IPS-20b (cell line): ENCODE data around the gene LMF2.
"Not testable (repeated sequence)": the region's sequence is repeated elsewhere in the genome, so short reads cannot be mapped to it uniquely, and the experiment has no call there.

Experiments
- H3K27ac ChIP-seq: one replicate; pipeline ENCODE4 v1.5.1; 2013; ENCODE audit warnings: low read length
- H3K27me3 ChIP-seq: 2 replicates; pipeline ENCODE4 v1.6.1; 2013; ENCODE audit warnings: mild to moderate bottlenecking, low read length, inconsistent platforms; ENCODE audit not compliant: insufficient read depth
- H3K36me3 ChIP-seq: 2 replicates; pipeline ENCODE4 v1.6.1; 2013; ENCODE audit warnings: low read depth, mild to moderate bottlenecking, inconsistent platforms, low read length, moderate library complexity; ENCODE audit not compliant: insufficient read depth
- H3K4me1 ChIP-seq: 2 replicates; pipeline ENCODE4 v1.6.1; 2013; ENCODE audit warnings: mild to moderate bottlenecking, control low read depth, inconsistent platforms, low read length, moderate library complexity; ENCODE audit not compliant: insufficient read depth
- H3K4me3 ChIP-seq: 2 replicates; pipeline ENCODE4 v1.5.1; 2013; ENCODE audit warnings: mild to moderate bottlenecking, low read length, inconsistent platforms
- H3K9ac ChIP-seq: 2 replicates; pipeline ENCODE4 v1.6.1; 2013; ENCODE audit warnings: low read depth, mild to moderate bottlenecking, inconsistent platforms, low read length, moderate library complexity
- H3K9me3 ChIP-seq: 2 replicates; pipeline ENCODE4 v1.6.1; 2013; ENCODE audit warnings: mild to moderate bottlenecking, low read depth, low read length, inconsistent platforms; ENCODE audit not compliant: insufficient read depth

LMF2 gene

DNA sequence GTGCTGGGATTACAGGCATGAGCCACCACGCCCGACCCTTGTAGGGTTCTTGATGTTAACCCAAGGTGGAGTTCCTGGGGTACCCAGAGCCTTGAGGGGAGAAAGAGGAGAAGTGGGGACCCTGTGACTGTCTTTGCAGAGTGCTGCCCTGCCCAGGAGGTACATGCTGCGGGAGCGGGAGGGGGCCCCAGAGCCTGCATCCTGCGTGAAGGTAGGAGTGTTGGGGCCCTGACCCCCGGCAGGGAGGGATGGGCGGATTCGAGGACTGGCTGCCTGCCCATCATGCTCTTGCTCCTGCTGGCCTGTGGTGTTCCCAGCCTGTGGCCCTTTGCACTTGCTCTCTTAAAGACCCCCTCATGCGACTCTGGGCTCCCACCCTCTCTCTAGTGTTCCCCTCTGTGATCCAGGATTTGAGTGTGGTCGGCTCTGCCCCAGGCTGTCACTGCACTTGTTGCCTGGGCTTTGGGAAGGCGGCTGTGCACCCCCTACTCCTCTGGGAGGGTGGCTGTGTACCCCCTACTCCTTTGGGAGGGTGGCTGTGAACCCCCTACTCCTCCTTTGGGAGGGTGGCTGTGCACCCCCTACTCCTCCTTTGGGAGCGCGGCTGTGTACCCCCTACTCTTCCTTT, 13.4 kb upstream of the LMF2 start:
- no peaks in the 10 kb centered on the region for H3K9me3 ChIP-seq
- no peak overlapping the region for H3K27ac ChIP-seq
- no peak overlapping the region for H3K9ac ChIP-seq
- H3K4me3 ChIP-seq, result no peak overlapping the region
- H3K27me3 ChIP-seq, result no peaks in the 10 kb centered on the region
- H3K4me1 ChIP-seq, result no peaks in the 10 kb centered on the region
- peaks cover 73% of the 10 kb centered on the region for H3K36me3 ChIP-seq

GRCh38 chr22:50520184-50520583, 12.7 kb upstream of the LMF2 start:
- H3K9me3 ChIP-seq, H3K4me1 ChIP-seq, H3K27ac ChIP-seq, H3K4me3 ChIP-seq, H3K27me3 ChIP-seq, H3K9ac ChIP-seq: not testable (repeated sequence)
- H3K36me3 ChIP-seq, result peaks cover 73% of the 10 kb centered on the region

DNA sequence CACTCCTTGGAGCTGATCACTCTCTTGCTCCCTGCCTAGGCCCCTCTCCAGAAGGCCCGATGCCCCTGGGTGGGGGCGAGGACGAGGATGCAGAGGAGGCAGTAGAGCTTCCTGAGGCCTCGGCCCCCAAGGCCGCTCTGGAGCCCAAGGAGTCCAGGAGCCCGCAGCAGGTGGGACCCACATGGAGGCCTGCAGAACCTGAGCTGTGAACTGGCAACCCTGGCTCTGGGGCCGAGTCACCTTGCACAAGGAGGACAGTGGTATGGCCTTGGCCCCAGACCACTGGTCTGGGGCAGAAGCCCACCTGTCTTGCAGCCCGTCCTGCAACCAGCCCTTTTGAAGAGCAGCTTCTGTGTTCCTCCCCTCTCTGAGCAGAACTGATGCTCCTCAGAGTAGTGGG, 11.6 kb upstream of the LMF2 start:
- Histone ChIP-seq H3K27ac (no peak overlapping the region), H3K4me1 (no peaks in the 10 kb centered on the region), H3K9me3 (no peaks in the 10 kb centered on the region), H3K36me3 (peaks cover 70% of the 10 kb centered on the region), H3K9ac (no peak overlapping the region), H3K4me3 (no peak overlapping the region), H3K27me3 (no peaks in the 10 kb centered on the region)

DNA sequence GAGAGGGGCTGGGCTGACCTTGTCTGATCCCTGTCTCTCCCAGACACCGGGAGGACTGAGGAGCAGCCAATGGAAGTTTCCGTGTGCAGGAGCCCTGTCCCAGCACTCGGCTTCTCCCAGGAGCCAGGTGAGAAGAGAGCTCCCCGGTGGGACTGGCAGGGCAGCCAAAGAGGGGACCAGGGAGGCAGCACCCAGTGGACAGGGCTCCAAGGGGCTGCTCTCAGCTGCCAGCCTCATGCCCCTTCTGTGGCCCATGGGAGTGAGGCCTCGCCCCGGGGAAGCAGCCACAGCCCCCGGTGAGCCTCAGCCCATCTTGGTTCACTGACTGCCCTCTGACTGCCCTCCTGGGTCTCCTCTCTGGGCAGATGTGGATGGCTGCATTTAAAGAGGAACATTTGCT, 11.1 kb upstream of the LMF2 start:
- Histone ChIP-seq H3K36me3 (peaks cover 64% of the 10 kb centered on the region), H3K4me3 (no peak overlapping the region), H3K27ac (no peak overlapping the region), H3K9ac (no peak overlapping the region), H3K27me3 (no peaks in the 10 kb centered on the region), H3K9me3 (no peaks in the 10 kb centered on the region), H3K4me1 (no peaks in the 10 kb centered on the region)

DNA sequence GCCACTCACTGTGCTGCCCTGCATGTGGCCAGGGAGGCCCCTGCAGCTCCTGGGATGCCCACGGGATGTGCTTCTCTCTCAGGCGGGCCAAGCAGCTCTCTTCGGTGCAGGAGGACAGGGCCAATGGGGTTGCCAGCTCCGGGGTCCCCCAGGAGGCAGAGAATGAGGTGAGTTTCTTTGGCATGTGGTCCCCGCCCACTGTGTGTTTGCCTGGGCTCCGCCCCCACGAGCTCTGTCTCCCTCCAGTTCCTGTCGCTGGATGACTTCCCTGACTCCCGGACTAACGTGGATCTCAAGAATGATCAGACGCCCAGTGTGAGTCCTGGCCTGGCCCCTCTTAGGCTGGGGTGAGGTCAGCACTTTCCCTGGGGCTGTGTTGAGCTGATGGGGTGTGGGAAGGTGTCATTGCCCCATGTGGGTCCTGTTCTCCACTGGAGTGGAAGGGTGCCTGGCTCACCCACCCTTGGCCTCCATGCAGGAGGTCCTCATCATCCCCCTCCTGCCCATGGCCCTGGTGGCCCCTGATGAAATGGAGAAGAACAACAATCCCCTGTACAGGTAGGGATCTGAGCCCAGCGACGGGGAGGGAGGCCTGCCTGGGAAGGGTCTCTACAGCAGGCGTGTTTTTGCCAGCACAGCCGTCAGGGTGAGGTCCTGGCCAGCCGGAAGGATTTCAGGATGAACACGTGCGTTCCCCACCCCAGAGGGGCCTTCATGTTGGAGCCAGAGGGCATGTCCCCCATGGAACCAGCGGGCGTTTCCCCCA, 10.2 kb upstream of the LMF2 start:
- no peak overlapping the region for H3K27ac ChIP-seq
- peaks cover 55% of the 10 kb centered on the region for H3K36me3 ChIP-seq
- H3K4me1 ChIP-seq, result no peaks in the 10 kb centered on the region
- H3K9me3 ChIP-seq, result no peaks in the 10 kb centered on the region
- no peak overlapping the region for H3K4me3 ChIP-seq
- no peak overlapping the region for H3K9ac ChIP-seq
- no peaks in the 10 kb centered on the region for H3K27me3 ChIP-seq

DNA sequence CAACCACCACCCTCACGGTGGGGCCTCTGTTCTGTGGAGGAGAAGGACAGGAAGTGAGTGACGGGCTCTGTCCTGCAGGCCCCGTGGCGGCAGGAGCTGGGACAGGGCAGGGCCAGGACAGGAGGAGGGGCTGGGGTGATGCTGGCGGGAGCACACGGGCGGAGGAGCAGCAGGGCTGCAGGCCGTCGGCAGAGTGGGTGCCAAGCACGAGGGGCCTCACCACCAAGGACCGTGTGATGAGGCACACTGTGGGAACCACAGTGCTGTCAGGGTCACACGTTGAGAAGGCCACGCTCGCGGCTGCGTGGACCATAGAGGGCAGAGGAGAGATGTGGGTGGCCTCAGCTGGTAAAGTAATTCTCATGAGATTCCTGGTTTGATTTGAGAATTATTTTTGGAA, 9.4 kb upstream of the LMF2 start:
- no peaks in the 10 kb centered on the region for H3K27me3 ChIP-seq
- no peak overlapping the region for H3K27ac ChIP-seq
- H3K4me3 ChIP-seq, result no peak overlapping the region
- no peak overlapping the region for H3K9ac ChIP-seq
- no peaks in the 10 kb centered on the region for H3K4me1 ChIP-seq
- H3K9me3 ChIP-seq, result no peaks in the 10 kb centered on the region
- H3K36me3 ChIP-seq, result peaks cover 54% of the 10 kb centered on the region

DNA sequence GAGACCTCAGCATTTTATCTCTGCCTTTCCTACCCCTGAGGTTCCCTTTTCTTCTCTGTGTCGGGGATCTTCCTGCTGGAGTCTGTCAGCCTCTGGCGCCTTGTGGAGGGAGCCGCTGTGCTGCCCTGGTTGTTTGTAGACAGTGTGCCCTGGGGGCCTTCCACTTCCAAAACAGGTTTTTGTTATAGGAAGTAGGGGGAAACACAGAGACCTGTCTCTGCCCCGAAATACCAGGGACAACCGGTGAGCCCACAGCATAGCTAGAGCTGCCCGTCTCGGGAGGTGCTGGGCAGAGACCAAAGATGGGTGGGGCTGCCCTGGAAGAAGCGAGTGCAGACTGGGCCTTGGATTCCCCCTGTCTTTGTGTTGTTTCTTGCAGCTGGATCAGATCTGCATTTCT, 8.6 kb upstream of the LMF2 start:
- Histone ChIP-seq H3K27ac (no peak overlapping the region), H3K4me1 (no peaks in the 10 kb centered on the region), H3K4me3 (no peak overlapping the region), H3K9me3 (no peaks in the 10 kb centered on the region), H3K27me3 (no peaks in the 10 kb centered on the region), H3K9ac (no peak overlapping the region), H3K36me3 (peaks cover 48% of the 10 kb centered on the region)

- no peak overlapping the region for H3K27ac ChIP-seq
- H3K4me3 ChIP-seq, result no peak overlapping the region
- no peaks in the 10 kb centered on the region for H3K9me3 ChIP-seq
- H3K27me3 ChIP-seq, result no peaks in the 10 kb centered on the region
- peaks cover 27% of the 10 kb centered on the region for H3K36me3 ChIP-seq
- H3K4me1 ChIP-seq, result no peaks in the 10 kb centered on the region
- no peak overlapping the region for H3K9ac ChIP-seq
These were observed 5.7 kb upstream of the LMF2 start for GRCh38 chr22:50513175-50513574.

DNA sequence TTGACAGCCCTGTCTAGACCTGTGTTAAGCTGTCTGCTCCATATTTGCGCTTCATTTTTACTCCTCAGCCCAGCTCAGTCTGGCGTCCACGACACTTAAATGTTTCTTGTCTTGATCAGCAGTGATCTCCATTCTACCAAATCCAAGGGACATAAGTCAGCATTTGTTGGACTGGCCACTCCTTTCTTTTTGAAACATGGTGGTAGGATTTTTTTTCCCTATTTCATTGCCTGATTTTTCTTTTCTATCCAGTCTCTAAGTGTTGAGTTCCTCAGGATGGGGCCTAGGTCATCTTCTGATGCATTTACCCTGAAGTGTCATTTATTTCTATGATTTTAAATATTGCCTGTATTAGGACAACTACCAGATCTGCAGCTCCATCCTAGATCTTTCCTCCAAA, 1.4 kb upstream of the LMF2 start:
- H3K36me3 ChIP-seq, result peaks cover 14% of the 10 kb centered on the region
- no peak overlapping the region for H3K27ac ChIP-seq
- H3K9me3 ChIP-seq, result no peaks in the 10 kb centered on the region
- H3K4me1 ChIP-seq, result no peaks in the 10 kb centered on the region; the same call in 1 of the 2 replicates
- H3K27me3 ChIP-seq, result no peaks in the 10 kb centered on the region
- peak overlapping the region; percentile 97 for H3K4me3 ChIP-seq
- peak overlapping the region; percentile 85 for H3K9ac ChIP-seq

DNA sequence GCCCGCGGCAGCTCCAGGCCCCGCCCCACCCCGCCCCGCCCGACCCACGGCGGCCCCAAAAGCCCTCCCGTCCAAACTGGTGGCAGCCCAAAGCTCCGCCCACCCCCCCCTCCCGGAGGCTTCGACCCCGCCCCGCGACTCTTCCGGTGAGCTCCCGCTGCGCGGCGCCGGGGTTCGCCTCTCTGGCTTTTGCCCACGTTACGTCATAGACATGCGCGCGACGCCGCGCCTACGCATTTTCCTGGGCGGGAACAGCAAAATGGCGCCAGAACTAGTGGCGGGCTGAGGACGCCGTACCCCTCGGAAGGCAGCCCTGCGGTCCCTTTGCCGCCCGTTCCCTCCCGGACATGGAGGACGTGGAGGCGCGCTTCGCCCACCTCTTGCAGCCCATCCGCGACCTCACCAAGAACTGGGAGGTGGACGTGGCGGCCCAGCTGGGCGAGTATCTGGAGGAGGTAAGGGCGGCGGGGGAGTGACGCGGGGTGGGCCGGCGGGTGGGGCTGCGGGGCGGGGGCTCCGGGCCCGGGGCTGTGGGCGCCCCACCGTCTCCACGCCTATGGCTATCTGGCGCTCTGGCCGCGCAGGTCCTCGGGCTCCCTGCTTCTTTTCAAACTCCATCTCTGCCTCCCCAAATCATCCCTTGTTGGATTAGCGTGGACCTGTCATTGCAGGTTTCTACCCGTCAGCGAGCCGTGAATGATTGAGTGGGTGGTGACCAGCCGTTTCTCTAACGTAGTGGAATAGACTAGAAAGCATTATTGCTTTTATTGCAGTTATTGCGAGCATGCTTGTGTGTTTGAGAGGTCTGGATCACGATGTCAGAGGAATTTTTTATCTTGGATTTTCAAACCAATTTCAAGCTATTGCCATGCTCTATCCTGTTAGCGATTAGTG, 736 bp upstream of the LMF2 start, which contains the start of gene NCAPH2:
Gene NCAPH2 (plus strand): TSS at position 234 of the 894 bp plus-strand sequence. CDS start 114 bp downstream, at position 348.
- peak within 1 kb of the TSS; percentile 97 for H3K4me3 ChIP-seq
- no peaks in the 10 kb centered on the region for H3K9me3 ChIP-seq
- H3K27me3 ChIP-seq, result no peaks in the 10 kb centered on the region
- no peak within 1 kb of the TSS for H3K27ac ChIP-seq
- H3K9ac ChIP-seq, result peak within 1 kb of the TSS; percentile 88
- no peaks in the 10 kb centered on the region; the same call in 1 of the 2 replicates for H3K4me1 ChIP-seq
- peaks cover 14% of the 10 kb centered on the region for H3K36me3 ChIP-seq

- no peaks in the 10 kb centered on the region for H3K27me3 ChIP-seq
- H3K27ac ChIP-seq, result no peak overlapping the region
- H3K4me3 ChIP-seq, result peak overlapping the region; percentile 95
- H3K4me1 ChIP-seq, result no peaks in the 10 kb centered on the region; the same call in 1 of the 2 replicates
- H3K9me3 ChIP-seq, result no peaks in the 10 kb centered on the region
- H3K36me3 ChIP-seq, result peaks cover 6% of the 10 kb centered on the region; the same call in 1 of the 2 replicates
- peak overlapping the region; percentile 88 for H3K9ac ChIP-seq
These were observed 686 bp downstream of the LMF2 start for GRCh38 chr22:50506611-50507420.
